IMR-90 (cell line): ENCODE data around the gene QSOX2. TPM values are rescaled to one million over a fixed set of nuclear protein-coding genes. Genes with fewer than 3 reads are reported as not detected.

Experiments used
- ATAC-seq: fragments of 200-7000 bp; cut with Tn5 transposase; 2 replicates; pipeline ENCODE4 v1.9.1; 2020; ENCODE audit warnings: low read depth, mild to moderate bottlenecking, moderate library complexity
- BruUV-seq: library from RNA; stranded (reverse); fragments of 400-500 nt; replicated peaks from 2 replicates; lab custom pipeline; 2021; lab: Mats Ljungman, UMichigan
- CTCF ChIA-PET: fragments of 300-600 bp; formaldehyde crosslinking; extraction: SDS; loops from one replicate; lab custom pipeline; 2021; ENCODE audit warnings: antibody characterized with exemption; lab: Yijun Ruan, JAX
- POLR2A ChIA-PET: fragments of 300-600 bp; sonication (Branson Sonifier 250); formaldehyde crosslinking; loops from one replicate; lab custom pipeline; 2022; ENCODE audit warnings: antibody characterized with exemption; ENCODE audit not compliant: unreplicated experiment; lab: Charles Lee
- DNase-seq: peaks from one replicate; pipeline ENCODE4 v3.0.0; 2013
- H2AFZ ChIP-seq: replicated peaks from 2 replicates; pipeline ENCODE3; 2013; ENCODE audit warnings: low read length, mild to moderate bottlenecking; ENCODE audit not compliant: poor library complexity
- H2AK5ac ChIP-seq: 2 replicates; pipeline ENCODE4 v1.6.1; 2013; ENCODE audit warnings: low read depth, low read length, inconsistent platforms
- H2AK9ac ChIP-seq: replicated peaks from 2 replicates; pipeline ENCODE3; 2013; ENCODE audit warnings: mild to moderate bottlenecking, low read depth, low read length, moderate library complexity; ENCODE audit not compliant: poor library complexity
- H2BK120ac ChIP-seq: 2 replicates; pipeline ENCODE4 v1.6.1; 2013; ENCODE audit warnings: low read depth, low read length, inconsistent platforms
- H2BK15ac ChIP-seq: 3 replicates; pipeline ENCODE4 v1.6.1; 2013; ENCODE audit warnings: low read depth, low read length, inconsistent platforms
- H2BK20ac ChIP-seq: 2 replicates; pipeline ENCODE4 v1.6.1; 2013; ENCODE audit warnings: low read depth, mild to moderate bottlenecking, inconsistent platforms, low read length, moderate library complexity
- H2BK5ac ChIP-seq: 2 replicates; pipeline ENCODE4 v1.6.1; 2013; ENCODE audit warnings: mild to moderate bottlenecking, low read depth, low read length, inconsistent platforms; ENCODE audit not compliant: poor library complexity, severe bottlenecking
- H3K14ac ChIP-seq: replicated peaks from 2 replicates; pipeline ENCODE4 v1.6.1; 2013; ENCODE audit warnings: low read depth, low read length, inconsistent platforms
- H3K18ac ChIP-seq: 2 replicates; pipeline ENCODE4 v1.6.1; 2013; ENCODE audit warnings: low read depth, low read length, control low read depth
- H3K23ac ChIP-seq: 2 replicates; pipeline ENCODE4 v1.6.1; 2013; ENCODE audit warnings: low read depth, low read length, inconsistent platforms
- H3K27ac ChIP-seq: 2 replicates; pipeline ENCODE4 v1.5.1; 2013; ENCODE audit warnings: mild to moderate bottlenecking, control low read depth, low read length; ENCODE audit not compliant: insufficient read depth
- H3K27me3 ChIP-seq: 2 replicates; pipeline ENCODE4 v1.6.1; 2013; ENCODE audit warnings: low read length; ENCODE audit not compliant: control insufficient read depth, insufficient read depth
- H3K36me3 ChIP-seq: 2 replicates; pipeline ENCODE4 v1.6.1; 2013; ENCODE audit warnings: low read length, mixed read lengths; ENCODE audit not compliant: control insufficient read depth, insufficient read depth
- H3K4ac ChIP-seq: 2 replicates; pipeline ENCODE4 v1.6.1; 2013; ENCODE audit warnings: low read depth, low read length, inconsistent platforms
- H3K4me1 ChIP-seq: 2 replicates; pipeline ENCODE4 v1.6.1; 2013; ENCODE audit warnings: low read length, mixed read lengths; ENCODE audit not compliant: control insufficient read depth, insufficient read depth
- H3K4me2 ChIP-seq: 2 replicates; pipeline ENCODE4 v1.6.1; 2013; ENCODE audit warnings: low read depth, mild to moderate bottlenecking, control low read depth, low read length, moderate library complexity
- H3K4me3 ChIP-seq: 2 replicates; pipeline ENCODE4 v1.5.1; 2013; ENCODE audit warnings: low read depth, mild to moderate bottlenecking, control low read depth, low read length, moderate library complexity; ENCODE audit not compliant: insufficient read depth
- H3K56ac ChIP-seq: 2 replicates; pipeline ENCODE4 v1.6.1; 2013; ENCODE audit warnings: low read length, inconsistent platforms; ENCODE audit not compliant: insufficient read depth; ENCODE audit errors: extremely low read depth
- H3K79me1 ChIP-seq, 2 experiments: 2 replicates each; pipeline ENCODE4 v1.6.1; 2013; ENCODE audit warnings: low read length in 2 of 2, inconsistent platforms in 1 of 2, low read depth in 1 of 2
- H3K9ac ChIP-seq: 2 replicates; pipeline ENCODE4 v1.6.1; 2013; ENCODE audit warnings: low read depth, low read length, control low read depth
- H3K9me1 ChIP-seq: 2 replicates; pipeline ENCODE4 v1.6.1; 2013; ENCODE audit warnings: low read length, inconsistent platforms; ENCODE audit not compliant: insufficient read depth
- H3K9me3 ChIP-seq: 2 replicates; pipeline ENCODE4 v1.6.1; 2013; ENCODE audit warnings: low read length; ENCODE audit not compliant: control insufficient read depth, insufficient read depth
- H4K20me1 ChIP-seq: 2 replicates; pipeline ENCODE4 v1.6.1; 2013; ENCODE audit warnings: low read length, inconsistent platforms; ENCODE audit not compliant: insufficient read depth
- H4K5ac ChIP-seq: 2 replicates; pipeline ENCODE4 v1.6.1; 2013; ENCODE audit warnings: mild to moderate bottlenecking, low read depth, low read length, control low read depth
- H4K8ac ChIP-seq, 2 experiments: 2 replicates each; pipeline ENCODE4 v1.6.1; 2013; ENCODE audit warnings: low read depth in 2 of 2, low read length in 2 of 2, control low read depth in 1 of 2, inconsistent platforms in 1 of 2
- H4K91ac ChIP-seq: 2 replicates; pipeline ENCODE4 v1.6.1; 2013; ENCODE audit warnings: low read depth, low read length, inconsistent platforms; ENCODE audit not compliant: insufficient read depth
- CHD1 ChIP-seq: IDR thresholded peaks from 2 replicates; pipeline ENCODE4 v1.6.1; 2012; ENCODE audit warnings: low read depth, low read length, improper control_type of control experiment
- FOS ChIP-seq: fragments of 150-350 bp; IDR thresholded peaks from 2 replicates; pipeline ENCODE4 v1.6.1; 2016; ENCODE audit warnings: low read depth, low read length
- MAFK ChIP-seq: IDR thresholded peaks from 2 replicates; pipeline ENCODE4 v1.6.1; 2012; ENCODE audit warnings: low read depth, low read length, improper control_type of control experiment
- MAZ ChIP-seq: IDR thresholded peaks from 2 replicates; pipeline ENCODE4 v1.6.1; 2012; ENCODE audit warnings: low read depth, mild to moderate bottlenecking, low read length, improper control_type of control experiment, moderate library complexity, borderline replicate concordance
- MXI1 ChIP-seq: IDR thresholded peaks from 2 replicates; pipeline ENCODE4 v1.6.1; 2012; ENCODE audit warnings: low read depth, mild to moderate bottlenecking, low read length, moderate library complexity, borderline replicate concordance
- NFE2L2 ChIP-seq: fragments of 150-350 bp; IDR thresholded peaks from 2 replicates; pipeline ENCODE4 v1.6.1; 2016; ENCODE audit warnings: low read depth, mild to moderate bottlenecking, low read length
- POLR2A ChIP-seq: IDR thresholded peaks from 2 replicates; pipeline ENCODE4 v1.6.1; 2012; ENCODE audit warnings: mild to moderate bottlenecking, low read depth, low read length
- RFX5 ChIP-seq: IDR thresholded peaks from 2 replicates; pipeline ENCODE4 v1.8.0; 2012; ENCODE audit warnings: low read depth, mild to moderate bottlenecking, low read length, moderate library complexity
- SMC3 ChIP-seq: fragments of 150-350 bp; IDR thresholded peaks from 2 replicates; pipeline ENCODE4 v1.6.1; 2016; ENCODE audit warnings: low read depth, mild to moderate bottlenecking, antibody characterized with exemption, low read length, moderate library complexity
- WGBS, 2 experiments: methylation state at CpG; one replicate each; pipeline versions ENCODE4 v1.1.5 to v1.1.7; 2013; ENCODE audit warnings: missing lambda C conversion rate in 2 of 2; ENCODE audit not compliant: insufficient read length in 1 of 2; ENCODE audit errors: extremely low coverage in 2 of 2; 5-methylcytosine and 5-hydroxymethylcytosine counted together
- dilution Hi-C: fragments of 300-500 bp; cut with HindIII; formaldehyde crosslinking; loops from one replicate; pipeline ENCODE4 v1.14.3; 2018; ENCODE audit warnings: low sequenced_read_pairs; ENCODE audit not compliant: unreplicated experiment
- in situ Hi-C: fragments of 300-500 bp; cut with MboI; formaldehyde crosslinking; loops from 3 replicates; pipeline ENCODE4 v1.14.3; 2019; ENCODE audit warnings: low sequenced_read_pairs, inconsistent platforms, mixed read lengths
- intact Hi-C: fragments of 100-400 bp; cut with micrococcal nuclease; formaldehyde crosslinking; loops from 2 replicates; pipeline ENCODE4 v1.10.0; 2022
- polyA plus RNA-seq, 3 experiments: library from polyadenylated mRNA; depleted of rRNA; stranded (reverse); fragments of >200 nt; gene quantifications; 2 replicates each; pipeline ENCODE4 v1.2.3, GENCODE V29; 2012; ENCODE audit warnings: low replicate concordance in 1 of 3
- total RNA-seq: library from RNA; depleted of rRNA; stranded (reverse); fragments of >200 nt; gene quantifications from 2 replicates; pipeline ENCODE4 v1.2.3, GENCODE V29; 2012
- TF ChIP-seq, protein P1 (sequence below): fragments of 150-350 bp; IDR thresholded peaks from 2 replicates; pipeline ENCODE4 v1.6.1; 2016; ENCODE audit warnings: low read depth, mild to moderate bottlenecking, low read length, moderate library complexity, borderline replicate concordance
- TF ChIP-seq, protein P2 (sequence below): fragments of 150-350 bp; IDR thresholded peaks from 2 replicates; pipeline ENCODE4 v1.6.1; 2017; ENCODE audit warnings: mild to moderate bottlenecking, antibody characterized with exemption, low read length, low read depth
- TF ChIP-seq, protein P3 (sequence below): conservative IDR thresholded peaks from 2 replicates; pipeline ENCODE4 v1.5.1; 2012; ENCODE audit warnings: mild to moderate bottlenecking, low read depth, low read length, improper control_type of control experiment

QSOX2 gene
- total and polyA plus RNA-seq, 2 of the 4 experiments (the other 2 are of a cell fraction), result 5.9 to 12.9 TPM

DNA sequence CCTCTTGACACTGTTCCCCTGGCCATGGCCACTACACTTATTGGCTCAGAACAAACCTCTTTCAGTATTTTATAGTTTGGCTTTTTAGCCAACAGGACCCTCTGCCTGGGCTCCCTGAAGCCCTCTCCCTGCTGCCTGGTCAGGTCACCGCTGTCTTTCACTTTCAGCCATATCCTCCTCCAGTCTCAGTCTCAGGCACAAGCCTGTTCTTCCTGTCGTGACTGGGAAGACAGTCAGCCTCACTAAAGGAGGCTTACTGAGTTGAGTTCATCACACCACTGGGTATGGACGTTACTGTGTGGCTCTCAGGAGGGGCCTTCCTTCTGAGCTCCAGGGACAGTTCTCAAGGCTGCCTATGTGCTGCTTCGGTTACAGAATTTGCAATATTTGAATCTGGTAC is 2.0 kb downstream of the QSOX2 start:
- H2AFZ ChIP-seq, result no peak overlapping the region
- H3K9ac ChIP-seq, result no peak overlapping the region
- H3K9me1 ChIP-seq, result peaks cover 8% of the 10 kb centered on the region
- H4K8ac ChIP-seq, result no peak overlapping the region
- WGBS, 2 experiments, result no CpG with 5 or more reads among the region's 4 CpGs
- no peaks in the 10 kb centered on the region for H3K36me3 ChIP-seq
- H2BK120ac ChIP-seq, result no peak overlapping the region
- ATAC-seq (no peak), DNase-seq (no peak)
- no peak overlapping the region for H2AK9ac ChIP-seq
- BruUV-seq, result no TSS peak
- no peak overlapping the region for H2BK20ac ChIP-seq
- no peaks in the 10 kb centered on the region for H3K9me3 ChIP-seq
- no peak overlapping the region for H2AK5ac ChIP-seq
- in situ Hi-C loops, result no loop called here
- peaks cover 38% of the 10 kb centered on the region for H4K20me1 ChIP-seq
- no peak overlapping the region for H2BK15ac ChIP-seq
- H3K4me1 ChIP-seq, result peaks cover 3% of the 10 kb centered on the region; the same call in 1 of the 2 replicates
- H2BK5ac ChIP-seq, result no peak overlapping the region
- H3K4ac ChIP-seq, result no peak overlapping the region
- H3K27ac ChIP-seq, result no peak overlapping the region
- H3K4me3 ChIP-seq, result no peak overlapping the region
- H4K91ac ChIP-seq, result no peak overlapping the region
- no peak overlapping the region for H3K23ac ChIP-seq
- no peak overlapping the region for H3K14ac ChIP-seq
- no peak overlapping the region for H4K5ac ChIP-seq
- peaks cover 22 to 52% of the 10 kb centered on the region in 2 experiments for H3K79me1 ChIP-seq
- H3K27me3 ChIP-seq, result peaks cover 20% of the 10 kb centered on the region
- ChIA-PET CTCF (no interaction called here), POLR2A (no interaction called here)
- no peak overlapping the region for H3K56ac ChIP-seq
- H3K4me2 ChIP-seq, result no peak overlapping the region
- TF ChIP-seq CHD1 (no peak), MAFK (no peak), MXI1 (no peak), SMC3 (no peak), POLR2A (no peak), FOS (no peak), MAZ (no peak), NFE2L2 (no peak), RFX5 (no peak)
- TF ChIP-seq, protein P1, sequence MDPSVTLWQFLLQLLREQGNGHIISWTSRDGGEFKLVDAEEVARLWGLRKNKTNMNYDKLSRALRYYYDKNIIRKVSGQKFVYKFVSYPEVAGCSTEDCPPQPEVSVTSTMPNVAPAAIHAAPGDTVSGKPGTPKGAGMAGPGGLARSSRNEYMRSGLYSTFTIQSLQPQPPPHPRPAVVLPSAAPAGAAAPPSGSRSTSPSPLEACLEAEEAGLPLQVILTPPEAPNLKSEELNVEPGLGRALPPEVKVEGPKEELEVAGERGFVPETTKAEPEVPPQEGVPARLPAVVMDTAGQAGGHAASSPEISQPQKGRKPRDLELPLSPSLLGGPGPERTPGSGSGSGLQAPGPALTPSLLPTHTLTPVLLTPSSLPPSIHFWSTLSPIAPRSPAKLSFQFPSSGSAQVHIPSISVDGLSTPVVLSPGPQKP, result no peak
- TF ChIP-seq, protein P2, sequence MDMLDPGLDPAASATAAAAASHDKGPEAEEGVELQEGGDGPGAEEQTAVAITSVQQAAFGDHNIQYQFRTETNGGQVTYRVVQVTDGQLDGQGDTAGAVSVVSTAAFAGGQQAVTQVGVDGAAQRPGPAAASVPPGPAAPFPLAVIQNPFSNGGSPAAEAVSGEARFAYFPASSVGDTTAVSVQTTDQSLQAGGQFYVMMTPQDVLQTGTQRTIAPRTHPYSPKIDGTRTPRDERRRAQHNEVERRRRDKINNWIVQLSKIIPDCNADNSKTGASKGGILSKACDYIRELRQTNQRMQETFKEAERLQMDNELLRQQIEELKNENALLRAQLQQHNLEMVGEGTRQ, result no peak
- TF ChIP-seq, protein P3, sequence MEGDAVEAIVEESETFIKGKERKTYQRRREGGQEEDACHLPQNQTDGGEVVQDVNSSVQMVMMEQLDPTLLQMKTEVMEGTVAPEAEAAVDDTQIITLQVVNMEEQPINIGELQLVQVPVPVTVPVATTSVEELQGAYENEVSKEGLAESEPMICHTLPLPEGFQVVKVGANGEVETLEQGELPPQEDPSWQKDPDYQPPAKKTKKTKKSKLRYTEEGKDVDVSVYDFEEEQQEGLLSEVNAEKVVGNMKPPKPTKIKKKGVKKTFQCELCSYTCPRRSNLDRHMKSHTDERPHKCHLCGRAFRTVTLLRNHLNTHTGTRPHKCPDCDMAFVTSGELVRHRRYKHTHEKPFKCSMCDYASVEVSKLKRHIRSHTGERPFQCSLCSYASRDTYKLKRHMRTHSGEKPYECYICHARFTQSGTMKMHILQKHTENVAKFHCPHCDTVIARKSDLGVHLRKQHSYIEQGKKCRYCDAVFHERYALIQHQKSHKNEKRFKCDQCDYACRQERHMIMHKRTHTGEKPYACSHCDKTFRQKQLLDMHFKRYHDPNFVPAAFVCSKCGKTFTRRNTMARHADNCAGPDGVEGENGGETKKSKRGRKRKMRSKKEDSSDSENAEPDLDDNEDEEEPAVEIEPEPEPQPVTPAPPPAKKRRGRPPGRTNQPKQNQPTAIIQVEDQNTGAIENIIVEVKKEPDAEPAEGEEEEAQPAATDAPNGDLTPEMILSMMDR, result no peak
- dilution Hi-C loops, result no loop called here
- intact Hi-C loops, result no loop called here
- no peak overlapping the region for H3K18ac ChIP-seq
